Ishikawa (cell line): ENCODE data around the gene TH.
A peak's percentile ranks its signal among the peaks of the same experiment; 100 is the strongest.

Experiments used
- RAD21 ChIP-seq: IDR thresholded peaks from 2 replicates; pipeline ENCODE4 v1.6.1; 2012; ENCODE audit warnings: low read depth
- TCF12 ChIP-seq: IDR thresholded peaks from 2 replicates; pipeline ENCODE4 v1.6.1; 2012; ENCODE audit warnings: low read depth
- TEAD4 ChIP-seq: IDR thresholded peaks from 2 replicates; pipeline ENCODE4 v1.6.1; 2012
- USF1 ChIP-seq: IDR thresholded peaks from 2 replicates; pipeline ENCODE4 v1.6.1; 2012

DNA sequence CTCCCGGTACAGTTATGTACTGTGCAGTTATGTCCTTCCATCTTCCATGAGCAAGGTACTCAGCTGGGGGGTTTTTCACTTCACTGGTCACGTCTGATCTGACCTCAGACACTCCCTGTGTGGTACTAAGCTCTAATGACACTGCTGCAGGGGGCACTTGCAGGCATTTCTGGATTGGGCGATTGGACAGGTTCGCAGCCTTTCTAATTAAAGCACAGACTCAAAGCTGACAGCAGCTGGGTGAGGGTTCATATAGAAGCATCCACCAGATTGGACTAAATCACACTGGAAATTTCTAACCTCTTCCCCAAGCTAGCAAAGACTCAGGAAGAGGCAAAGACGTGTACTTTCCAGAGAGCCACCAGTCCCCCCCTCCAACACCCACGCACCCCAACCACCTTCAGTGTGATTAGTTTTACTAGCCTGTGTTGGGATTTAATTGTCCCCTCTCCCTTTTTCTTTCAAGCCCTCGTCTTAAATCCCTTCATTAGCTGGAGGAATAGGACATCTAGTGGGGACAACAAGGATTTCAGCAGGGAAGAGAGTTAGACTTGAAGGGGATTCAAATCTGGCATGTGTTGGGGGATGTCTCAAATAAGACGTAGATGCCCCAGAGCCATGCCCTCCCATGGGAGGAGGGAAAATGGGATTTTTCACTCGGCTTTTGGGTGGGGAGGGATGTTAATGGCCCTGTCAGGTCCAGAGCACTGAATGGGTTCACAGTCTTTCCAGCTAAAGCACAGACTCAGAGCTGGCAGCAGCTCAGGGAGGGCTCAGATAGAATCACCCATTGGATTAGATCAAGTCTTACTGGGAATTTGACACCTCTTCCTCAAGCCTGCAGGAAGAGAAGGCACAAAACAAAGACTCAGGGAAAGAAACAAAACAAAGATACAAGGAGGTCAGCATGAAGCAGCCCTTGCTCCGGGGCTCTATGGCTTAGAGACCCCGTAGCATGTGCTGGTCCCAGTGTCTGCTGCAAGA lies 21.5 kb downstream of the TH start:
- peak; percentile 66 for TF ChIP-seq RAD21
- no peak for TF ChIP-seq USF1
- no peak for TF ChIP-seq TCF12
- no peak for TF ChIP-seq TEAD4
